HG03045 (cell line): ENCODE measurements around the gene TSPAN18.

Experiments used
- ATAC-seq: cut with Tn5 transposase; IDR thresholded peaks from one replicate; pipeline ENCODE4 v1.9.1; 2021; ENCODE audit warnings: mild to moderate bottlenecking, moderate library complexity; ENCODE audit not compliant: unreplicated experiment

TSPAN18 gene

GRCh38 chr11:44910591-44910990 is 183.8 kb downstream of the TSPAN18 start:
- no peak for ATAC-seq

GRCh38 chr11:44911029-44911814 is 184.5 kb downstream of the TSPAN18 start:
- no peak for ATAC-seq

- ATAC-seq, result no peak
Measured at GRCh38 chr11:44912270-44912987, 185.7 kb downstream of the TSPAN18 start.

GRCh38 chr11:44913502-44913901 is 186.7 kb downstream of the TSPAN18 start:
- ATAC-seq, result no peak

GRCh38 chr11:44914105-44914504 is 187.3 kb downstream of the TSPAN18 start:
- ATAC-seq, result no peak

GRCh38 chr11:44915004-44915403 is 188.2 kb downstream of the TSPAN18 start:
- no peak for ATAC-seq

GRCh38 chr11:44915621-44916020 is 188.9 kb downstream of the TSPAN18 start:
- no peak for ATAC-seq

GRCh38 chr11:44916331-44916730 is 189.6 kb downstream of the TSPAN18 start:
- ATAC-seq, result no peak

- no peak for ATAC-seq
Measured at GRCh38 chr11:44916801-44917385, 190.1 kb downstream of the TSPAN18 start.

- ATAC-seq, result no peak
Measured at GRCh38 chr11:44917741-44918140, 191.0 kb downstream of the TSPAN18 start.

GRCh38 chr11:44920451-44920850 is 193.7 kb downstream of the TSPAN18 start:
- ATAC-seq, result no peak

GRCh38 chr11:44923115-44923514 is 196.4 kb downstream of the TSPAN18 start:
- no peak for ATAC-seq

GRCh38 chr11:44923806-44924205 is 197.0 kb downstream of the TSPAN18 start:
- ATAC-seq, result no peak

GRCh38 chr11:44926036-44926435 is 199.3 kb downstream of the TSPAN18 start:
- ATAC-seq, result no peak

- no peak for ATAC-seq
Measured at GRCh38 chr11:44927174-44927661, 200.5 kb downstream of the TSPAN18 start.

GRCh38 chr11:44928144-44928543 is 201.4 kb downstream of the TSPAN18 start:
- ATAC-seq, result no peak

- no peak for ATAC-seq
Measured at GRCh38 chr11:44928816-44929215, 202.1 kb downstream of the TSPAN18 start.

GRCh38 chr11:44930588-44931302 is 204.0 kb downstream of the TSPAN18 start:
- no peak for ATAC-seq

GRCh38 chr11:44931466-44931865 is 204.7 kb downstream of the TSPAN18 start:
- no peak for ATAC-seq

GRCh38 chr11:44934110-44934509 is 207.3 kb downstream of the TSPAN18 start:
- ATAC-seq, result no peak

- no peak for ATAC-seq
Measured at GRCh38 chr11:44934735-44935250, 208.0 kb downstream of the TSPAN18 start.
